Stimulated activated CD4-positive, alpha-beta T cell treated with anti-CD3 and anti-CD28 coated beads, Interleukin-4, amount 100 ng/mL, for 24 hours (primary cell): ENCODE results near the gene RNF31.

Source experiments
- DNase-seq: peaks from one replicate; pipeline ENCODE4 v3.0.0-alpha.2; 2020

Gene RNF31

GRCh38 chr14:24117179-24117578, 30.1 kb upstream of the RNF31 start:
- DNase-seq: no peak

GRCh38 chr14:24119691-24120090, 27.6 kb upstream of the RNF31 start:
- no peak for DNase-seq

- DNase-seq: no peak
Measured at GRCh38 chr14:24121210-24121609, 26.1 kb upstream of the RNF31 start.

GRCh38 chr14:24122416-24122815, 24.9 kb upstream of the RNF31 start:
- DNase-seq: no peak

- no peak for DNase-seq
Measured at GRCh38 chr14:24122898-24123297, 24.4 kb upstream of the RNF31 start.

- no peak for DNase-seq
Measured at GRCh38 chr14:24123424-24124417, 23.6 kb upstream of the RNF31 start.

GRCh38 chr14:24126939-24127338, 20.4 kb upstream of the RNF31 start:
- no peak for DNase-seq

- DNase-seq: no peak
Measured at GRCh38 chr14:24127673-24128072, 19.6 kb upstream of the RNF31 start.

- no peak for DNase-seq
Measured at GRCh38 chr14:24129410-24129998, 17.8 kb upstream of the RNF31 start.

GRCh38 chr14:24130380-24130716, 16.9 kb upstream of the RNF31 start, which contains the start of gene FITM1:
Gene FITM1, plus strand, starts transcription at chr14:24130659. Its CDS starts 905 bp downstream, at chr14:24131564.
- no peak for DNase-seq

- DNase-seq: no peak
Measured at GRCh38 chr14:24130717-24131548, 16.4 kb upstream of the RNF31 start.

- no peak for DNase-seq
Measured at GRCh38 chr14:24131549-24131966, 15.7 kb upstream of the RNF31 start.

GRCh38 chr14:24132061-24132685, 15.1 kb upstream of the RNF31 start:
- peak; percentile 21 for DNase-seq

GRCh38 chr14:24132976-24133375, 14.3 kb upstream of the RNF31 start:
- DNase-seq: no peak

- DNase-seq: no peak
Measured at GRCh38 chr14:24133735-24134134, 13.6 kb upstream of the RNF31 start.

- no peak for DNase-seq
Measured at GRCh38 chr14:24135584-24135833, 11.8 kb upstream of the RNF31 start.

- peak; percentile 93 for DNase-seq
Measured at GRCh38 chr14:24135834-24136683, 11.2 kb upstream of the RNF31 start, which contains the start of gene PSME1. Gene PSME1, plus strand, starts transcription at chr14:24136194. Its CDS starts 69 bp downstream, at chr14:24136263.

GRCh38 chr14:24136684-24137528, 10.4 kb upstream of the RNF31 start:
- DNase-seq: no peak

GRCh38 chr14:24137529-24138395, 9.5 kb upstream of the RNF31 start:
- no peak for DNase-seq
